ENCODE measurements around the gene ADNP2. TPM values are rescaled to one million over a fixed set of nuclear protein-coding genes. Genes with fewer than 3 reads are reported as not detected.

The ADNP2 gene
- total and polyA plus RNA-seq, 2 of the 13 experiments (the other 11 are each of a cell fraction or from before 2014, with no cell fraction given): 10.8 to 25.5 TPM

DNA sequence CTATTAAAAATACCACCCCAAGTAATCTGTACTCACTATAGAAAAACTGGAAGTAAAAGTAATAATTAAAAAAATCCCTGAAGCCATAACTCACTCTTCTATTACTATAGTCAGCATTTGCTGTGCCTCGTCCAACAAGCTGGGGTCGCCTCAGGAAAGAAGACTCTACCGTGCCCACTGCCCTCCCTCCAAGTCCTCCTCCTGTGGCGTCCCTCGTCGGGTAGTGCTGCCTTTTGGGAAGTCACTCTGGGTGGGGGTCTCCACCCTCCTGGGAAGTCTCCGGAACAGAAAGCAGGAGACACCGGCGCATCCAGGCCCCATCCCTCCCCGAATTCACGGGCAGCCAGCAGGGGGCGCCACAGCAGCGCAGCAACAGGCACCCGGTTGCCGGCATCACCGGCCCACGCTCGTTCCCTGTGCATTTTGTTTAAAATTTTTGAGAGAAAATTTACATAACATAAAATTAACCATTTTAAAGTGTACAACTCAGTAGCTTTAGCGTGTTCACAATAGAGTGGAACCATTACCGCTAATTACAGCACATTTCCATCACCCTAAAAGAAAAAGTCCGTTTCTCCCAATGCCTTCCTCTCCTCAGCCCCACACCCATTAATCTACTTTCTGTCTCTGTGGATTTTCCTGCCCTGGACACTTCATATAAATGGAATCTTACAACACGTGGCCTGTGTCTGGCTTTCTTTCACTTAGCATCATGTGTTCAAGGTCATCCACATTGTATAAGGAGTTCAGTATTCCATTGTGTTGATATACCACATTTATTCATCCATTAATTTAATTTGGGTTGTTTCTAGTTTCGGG lies 62.2 kb downstream of the ADNP2 start:
- Histone ChIP-seq H3K27ac (ENCODE audit: extremely low read length, insufficient read depth, low read length) (no peak overlapping the region), H3K79me2 (ENCODE audit: insufficient read depth, low read length) (no peaks in the 10 kb centered on the region), H3K27me3 (ENCODE audit: control insufficient read depth in 1 of 2, insufficient read depth in 2 of 2, low read length in 2 of 2) (no peaks in the 10 kb centered on the region), H3K4me3 (replicated peaks in 1 of 3; ENCODE audit: insufficient read depth in 1 of 3, low read depth in 2 of 3, low read length in 3 of 3) (no peak overlapping the region), H3K9ac (ENCODE audit: insufficient read depth, low read depth, low read length) (no peak overlapping the region), H2AFZ (ENCODE audit: low read length) (no peak overlapping the region), H3K9me3 (ENCODE audit: low read length) (no peaks in the 10 kb centered on the region), H3K36me3 (replicated peaks in 1 of 2; ENCODE audit: control insufficient read depth in 1 of 2, insufficient read depth in 2 of 2, low read length in 2 of 2) (no peaks in the 10 kb centered on the region), H3K4me1 (ENCODE audit: insufficient read depth, low read length) (no peaks in the 10 kb centered on the region), H4K20me1 (ENCODE audit: insufficient read depth, low read length) (no peaks in the 10 kb centered on the region), H3K4me2 (ENCODE audit: low read depth, low read length) (no peak overlapping the region)
- no peak for DNase-seq (ENCODE audit: low spot score)
- ChIA-PET POLR2A (no interaction called here), CTCF (ENCODE audit: low intra/inter-chr PET ratio, low total read pairs) (interaction anchor here (0.6 to 2.1 kb wide), 4 partner anchors 14 to 86 kb away, joined by 3 to 26 read pairs (median 6); no protein-coding TSS in a partner anchor)
- FAIRE-seq: peak; percentile 8
- WGBS (ENCODE audit: low lambda C conversion rate): 71% methylated on average over 20 of the region's 23 CpGs
- BruUV-seq (replicated peaks): no TSS peak
- intact Hi-C loops (cut with micrococcal nuclease; ENCODE audit: unreplicated experiment): no loop called here
- ATAC-seq: peak; percentile 58
- in situ Hi-C loops (cut with HindIII; ENCODE audit: extremely low pct_ligation_motif_present, low pct_unique_long_range_greater_than_20kb): no loop called here
- TF ChIP-seq, protein P1, sequence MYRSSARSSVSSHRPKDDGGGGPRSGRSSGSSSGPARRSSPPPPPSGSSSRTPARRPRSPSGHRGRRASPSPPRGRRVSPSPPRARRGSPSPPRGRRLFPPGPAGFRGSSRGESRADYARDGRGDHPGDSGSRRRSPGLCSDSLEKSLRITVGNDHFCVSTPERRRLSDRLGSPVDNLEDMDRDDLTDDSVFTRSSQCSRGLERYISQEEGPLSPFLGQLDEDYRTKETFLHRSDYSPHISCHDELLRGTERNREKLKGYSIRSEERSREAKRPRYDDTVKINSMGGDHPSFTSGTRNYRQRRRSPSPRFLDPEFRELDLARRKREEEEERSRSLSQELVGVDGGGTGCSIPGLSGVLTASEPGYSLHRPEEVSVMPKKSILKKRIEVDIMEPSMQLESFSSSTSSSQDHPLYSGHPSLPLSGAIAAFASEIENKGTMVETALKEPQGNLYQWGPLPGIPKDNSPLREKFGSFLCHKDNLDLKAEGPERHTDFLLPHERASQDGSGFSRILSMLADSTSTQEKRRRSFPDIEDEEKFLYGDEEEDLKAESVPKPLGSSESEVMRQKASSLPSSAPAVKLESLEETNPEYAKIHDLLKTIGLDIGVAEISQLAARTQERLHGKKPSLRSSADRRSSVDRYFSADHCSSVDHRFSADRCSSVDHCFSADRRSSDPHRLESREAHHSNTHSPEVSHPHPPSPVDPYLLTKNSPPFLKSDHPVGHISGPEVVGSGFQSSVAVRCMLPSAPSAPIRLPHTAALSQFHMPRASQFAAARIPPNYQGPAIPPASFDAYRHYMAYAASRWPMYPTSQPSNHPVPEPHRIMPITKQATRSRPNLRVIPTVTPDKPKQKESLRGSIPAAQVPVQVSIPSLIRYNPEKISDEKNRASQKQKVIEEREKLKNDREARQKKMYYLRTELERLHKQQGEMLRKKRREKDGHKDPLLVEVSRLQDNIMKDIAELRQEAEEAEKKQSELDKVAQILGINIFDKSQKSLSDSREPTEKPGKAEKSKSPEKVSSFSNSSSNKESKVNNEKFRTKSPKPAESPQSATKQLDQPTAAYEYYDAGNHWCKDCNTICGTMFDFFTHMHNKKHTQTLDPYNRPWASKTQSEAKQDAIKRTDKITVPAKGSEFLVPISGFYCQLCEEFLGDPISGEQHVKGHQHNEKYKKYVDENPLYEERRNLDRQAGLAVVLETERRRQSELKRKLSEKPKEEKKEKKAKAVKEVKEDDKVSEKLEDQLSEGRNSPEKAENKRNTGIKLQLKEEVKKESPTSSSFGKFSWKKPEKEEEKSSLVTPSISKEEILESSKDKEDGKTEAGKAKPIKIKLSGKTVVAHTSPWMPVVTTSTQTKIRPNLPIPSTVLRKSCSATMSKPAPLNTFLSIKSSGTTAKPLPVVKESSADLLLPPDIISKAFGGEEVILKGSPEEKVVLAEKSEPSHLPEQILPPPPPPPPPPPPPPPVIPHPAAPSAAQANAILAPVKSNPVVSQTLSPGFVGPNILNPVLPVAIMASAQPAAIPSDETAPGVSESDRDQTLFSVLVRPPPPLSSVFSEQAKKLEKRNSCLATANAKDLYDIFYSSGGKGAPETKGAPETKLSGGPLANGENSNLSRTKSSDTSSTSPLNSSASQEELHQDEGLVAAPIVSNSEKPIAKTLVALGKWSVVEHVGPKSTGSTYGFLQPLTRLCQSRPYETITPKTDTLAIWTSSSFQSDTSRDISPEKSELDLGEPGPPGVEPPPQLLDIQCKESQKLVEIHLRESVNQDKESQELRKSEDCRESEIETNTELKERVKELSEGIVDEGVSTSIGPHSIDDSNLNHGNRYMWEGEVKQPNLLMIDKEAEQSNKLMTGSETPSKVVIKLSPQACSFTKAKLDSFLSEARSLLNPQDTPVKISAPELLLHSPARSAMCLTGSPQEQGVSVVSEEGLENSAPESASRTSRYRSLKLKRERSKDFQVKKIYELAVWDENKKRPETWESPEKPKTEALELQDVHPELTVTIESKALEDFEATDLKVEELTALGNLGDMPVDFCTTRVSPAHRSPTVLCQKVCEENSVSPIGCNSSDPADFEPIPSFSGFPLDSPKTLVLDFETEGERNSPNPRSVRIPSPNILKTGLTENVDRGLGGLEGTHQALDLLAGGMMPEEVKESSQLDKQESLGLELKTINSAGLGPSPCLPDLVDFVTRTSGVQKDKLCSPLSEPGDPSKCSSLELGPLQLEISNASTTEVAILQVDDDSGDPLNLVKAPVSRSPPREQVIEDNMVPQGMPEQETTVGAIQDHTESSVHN (CRISPR knock-in tag; IDR thresholded peaks at IDR 0.05): no peak
- TF ChIP-seq REL (CRISPR knock-in tag; conservative IDR thresholded peaks at IDR 0.05) (no peak), RAD21 (CRISPR knock-in tag; IDR thresholded peaks at IDR 0.05) (peak; percentile 57), ZNF7 (CRISPR knock-in tag; IDR thresholded peaks at IDR 0.05) (no peak), ZNF430 (CRISPR knock-in tag; IDR thresholded peaks at IDR 0.05) (no peak), HOXA5 (CRISPR knock-in tag; IDR thresholded peaks at IDR 0.05) (no peak), FOXA1 (IDR thresholded peaks at IDR 0.05) (no peak), FOXA1 (CRISPR knock-in tag; IDR thresholded peaks at IDR 0.05) (no peak), ZNF577 (CRISPR knock-in tag; IDR thresholded peaks at IDR 0.05; ENCODE audit: borderline replicate concordance, low read depth) (no peak), SIX1 (CRISPR knock-in tag; IDR thresholded peaks at IDR 0.05; ENCODE audit: borderline replicate concordance) (no peak), GABPB1 (CRISPR knock-in tag; IDR thresholded peaks at IDR 0.05) (0 out of 2 replicates have a peak, but pooled peaks have one; percentile 12), HOXA3 (CRISPR knock-in tag; IDR thresholded peaks at IDR 0.05) (0 out of 2 replicates have a peak, but pooled peaks have one; percentile 41), AGO2 (optimal IDR thresholded peaks at IDR 0.05; ENCODE audit: low read depth, low read length) (no peak), ZNF567 (CRISPR knock-in tag; IDR thresholded peaks at IDR 0.05; ENCODE audit: borderline replicate concordance) (no peak), CTCF (CRISPR knock-in tag; IDR thresholded peaks at IDR 0.05) (peak; percentile 77), SMC3 (IDR thresholded peaks at IDR 0.05; ENCODE audit: low read length) (peak; percentile 12; the same call in 1 of the 2 replicates)
